Adipose tissue (tissue), 3 donors: Measurements from ENCODE around the gene SLC45A1. TPM values are rescaled to one million over a fixed set of nuclear protein-coding genes. Genes with fewer than 3 reads are reported as not detected.

ENCODE experiments used
- H3K27ac ChIP-seq: one replicate; pipeline ENCODE4 v1.5.1; 2013; ENCODE audit warnings: low read depth, low read length
- WGBS, 3 donors: extraction: QIAGEN DNeasy Blood & Tissue Kit; methylation state at CpG; one replicate each; pipeline ENCODE4 v1.1.7; 2013; 5-methylcytosine and 5-hydroxymethylcytosine counted together
- polyA plus RNA-seq, 3 donors: library from polyadenylated mRNA; stranded (reverse); fragments of 200-250 nt; gene quantifications; one replicate each; pipeline ENCODE4 v1.2.3, GENCODE V29; 2013
- donor health status: healthy with polysubstance abuse.
- donor health status: Bipolar disorder and iron deficiency.
- donor health status: healthy.

SLC45A1 gene
- polyA plus RNA-seq, 3 donors, result 0.78 to 1.5 (median 1.4) TPM

DNA sequence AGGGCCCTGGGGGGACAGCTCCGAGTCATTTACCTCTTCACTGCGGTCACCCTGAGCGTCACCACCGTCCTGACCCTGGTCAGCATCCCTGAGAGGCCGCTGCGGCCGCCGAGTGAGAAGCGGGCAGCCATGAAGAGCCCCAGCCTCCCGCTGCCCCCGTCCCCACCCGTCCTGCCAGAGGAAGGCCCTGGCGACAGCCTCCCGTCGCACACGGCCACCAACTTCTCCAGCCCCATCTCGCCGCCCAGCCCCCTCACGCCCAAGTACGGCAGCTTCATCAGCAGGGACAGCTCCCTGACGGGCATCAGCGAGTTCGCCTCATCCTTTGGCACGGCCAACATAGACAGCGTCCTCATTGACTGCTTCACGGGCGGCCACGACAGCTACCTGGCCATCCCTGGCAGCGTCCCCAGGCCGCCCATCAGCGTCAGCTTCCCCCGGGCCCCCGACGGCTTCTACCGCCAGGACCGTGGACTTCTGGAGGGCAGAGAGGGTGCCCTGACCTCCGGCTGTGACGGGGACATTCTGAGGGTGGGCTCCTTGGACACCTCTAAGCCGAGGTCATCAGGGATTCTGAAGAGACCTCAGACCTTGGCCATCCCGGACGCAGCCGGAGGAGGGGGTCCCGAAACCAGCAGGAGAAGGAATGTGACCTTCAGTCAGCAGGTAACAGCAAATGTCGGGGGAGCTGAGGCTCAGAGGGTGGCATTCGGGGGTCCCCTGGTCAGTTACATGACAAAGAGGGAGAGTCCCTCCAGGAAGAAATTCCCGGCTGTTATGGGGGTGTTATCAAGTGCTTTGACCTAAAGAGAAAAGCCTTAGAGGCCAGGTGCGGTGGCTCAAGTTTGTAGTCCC lies 12.6 kb downstream of the SLC45A1 start:
- WGBS, 3 donors, result 90 to 94% (median 91%) methylated on average over 45 to 47 of the region's 47 CpGs
- no peak overlapping the region for H3K27ac ChIP-seq

DNA sequence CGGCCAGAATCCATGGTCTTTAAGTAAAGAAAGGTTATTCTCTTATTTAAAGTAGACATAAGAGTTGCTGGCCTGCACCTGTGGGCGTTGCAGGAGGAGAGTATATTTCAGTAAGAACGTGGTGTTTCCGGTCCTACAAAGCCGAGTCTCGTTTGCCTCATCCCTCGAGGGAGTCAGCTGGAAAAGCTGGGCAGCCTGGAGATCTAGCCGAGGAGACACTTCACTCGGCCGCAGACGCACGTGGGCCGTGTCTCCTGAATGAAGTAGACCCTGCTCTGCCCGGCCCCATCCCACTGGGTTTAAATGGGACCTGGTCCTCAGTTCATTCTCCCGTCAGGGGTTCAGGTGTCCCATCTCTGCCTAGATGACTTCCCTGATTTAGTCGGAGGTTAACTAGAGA lies 14.9 kb downstream of the SLC45A1 start:
- H3K27ac ChIP-seq, result no peak overlapping the region
- 91 to 93% (median 91%) methylated on average over 16 of the region's 16 CpGs for WGBS, 3 donors

DNA sequence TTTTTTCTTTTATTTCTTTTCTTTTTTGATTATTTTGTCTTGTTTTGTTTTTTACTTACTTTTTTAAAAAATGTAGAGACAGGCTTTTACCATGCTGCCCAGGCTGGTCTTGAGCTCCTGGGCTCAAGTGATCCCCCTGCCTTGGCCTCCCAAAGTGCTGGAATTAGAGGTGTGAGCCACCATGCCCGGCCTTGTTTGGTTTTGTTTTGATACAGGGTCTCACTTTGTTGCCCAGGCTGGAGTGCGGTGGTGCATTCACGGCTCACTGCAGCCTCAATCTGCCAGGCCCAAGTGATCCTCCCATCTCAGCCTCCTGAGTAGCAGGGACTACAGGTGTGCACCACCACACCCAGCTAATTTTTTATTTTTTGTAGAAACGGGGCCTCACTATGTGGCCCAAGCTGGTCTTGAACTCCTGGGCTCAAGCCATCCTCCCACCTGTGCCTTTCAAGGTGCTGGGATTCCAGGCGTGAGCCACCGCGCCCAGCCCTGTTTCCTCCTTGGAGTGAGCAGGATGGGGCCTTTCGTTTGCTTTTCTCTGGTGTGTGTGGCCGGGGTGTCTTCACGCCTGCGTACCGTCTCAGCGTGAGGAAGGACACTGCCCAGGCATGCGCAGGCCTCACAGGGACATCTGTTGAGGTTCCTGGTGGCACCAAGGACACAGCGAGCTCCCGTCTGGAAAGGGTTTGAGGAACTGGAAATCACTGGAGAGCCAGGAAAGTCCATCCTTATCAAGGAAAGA lies 15.5 kb downstream of the SLC45A1 start:
- 82 to 95% (median 90%) methylated on average over 16 of the region's 16 CpGs for WGBS, 3 donors
- H3K27ac ChIP-seq, result no peak overlapping the region

DNA sequence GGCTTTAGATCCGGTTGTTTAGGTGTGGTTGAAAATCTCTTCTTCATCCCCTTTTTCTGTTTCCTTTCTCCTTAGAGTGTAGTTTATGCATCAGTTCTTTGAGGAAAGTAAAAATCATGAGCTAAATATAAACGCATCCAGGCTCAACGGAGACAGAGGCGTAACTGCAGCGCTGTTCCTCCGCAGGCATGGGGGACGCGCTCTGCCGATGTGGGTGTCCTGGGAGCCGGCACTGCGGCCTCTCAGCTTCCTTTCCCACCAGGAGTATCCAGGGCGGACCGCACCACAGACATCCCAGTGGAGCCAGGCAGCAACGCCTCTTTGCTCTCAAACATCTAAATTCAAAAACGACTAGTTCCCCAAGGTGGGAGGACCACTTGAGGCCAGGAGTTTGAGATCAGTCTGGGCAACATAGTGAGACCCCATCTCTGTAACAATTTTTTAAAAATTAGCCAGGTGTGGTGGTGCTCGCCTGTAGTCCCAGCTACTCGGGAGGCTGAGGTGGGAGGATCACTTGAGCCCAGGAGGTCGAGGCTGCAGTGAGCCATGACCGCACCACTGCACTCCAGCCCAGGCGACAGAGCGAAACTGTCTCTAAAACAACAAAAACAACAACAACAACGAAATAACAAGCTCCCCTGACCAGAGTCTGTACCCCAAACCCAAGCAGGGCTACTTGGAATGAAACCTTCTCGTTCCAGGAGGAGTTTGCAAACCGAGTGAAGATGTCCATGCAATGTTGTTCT lies 16.4 kb downstream of the SLC45A1 start:
- H3K27ac ChIP-seq, result no peak overlapping the region
- 90 to 92% (median 91%) methylated on average over 24 of the region's 24 CpGs for WGBS, 3 donors

DNA sequence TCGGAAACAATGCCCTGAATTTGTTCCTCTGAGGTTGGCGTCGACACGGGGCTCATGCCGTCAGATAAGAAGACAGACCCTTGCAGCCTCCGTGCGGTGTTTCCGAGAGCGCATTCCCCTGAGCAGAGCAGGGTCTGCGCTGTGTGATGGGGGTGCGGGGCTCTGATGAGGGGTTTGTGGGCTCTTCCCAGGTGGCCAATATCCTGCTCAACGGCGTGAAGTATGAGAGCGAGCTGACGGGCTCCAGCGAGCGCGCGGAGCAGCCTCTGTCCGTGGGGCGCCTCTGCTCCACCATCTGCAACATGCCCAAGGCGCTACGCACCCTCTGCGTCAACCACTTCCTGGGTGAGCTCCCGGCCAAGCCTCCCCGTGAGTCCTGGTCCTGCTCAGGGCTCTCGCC lies 17.3 kb downstream of the SLC45A1 start:
- WGBS, 3 donors, result 90 to 95% (median 94%) methylated on average over 27 of the region's 27 CpGs
- H3K27ac ChIP-seq, result no peak overlapping the region

DNA sequence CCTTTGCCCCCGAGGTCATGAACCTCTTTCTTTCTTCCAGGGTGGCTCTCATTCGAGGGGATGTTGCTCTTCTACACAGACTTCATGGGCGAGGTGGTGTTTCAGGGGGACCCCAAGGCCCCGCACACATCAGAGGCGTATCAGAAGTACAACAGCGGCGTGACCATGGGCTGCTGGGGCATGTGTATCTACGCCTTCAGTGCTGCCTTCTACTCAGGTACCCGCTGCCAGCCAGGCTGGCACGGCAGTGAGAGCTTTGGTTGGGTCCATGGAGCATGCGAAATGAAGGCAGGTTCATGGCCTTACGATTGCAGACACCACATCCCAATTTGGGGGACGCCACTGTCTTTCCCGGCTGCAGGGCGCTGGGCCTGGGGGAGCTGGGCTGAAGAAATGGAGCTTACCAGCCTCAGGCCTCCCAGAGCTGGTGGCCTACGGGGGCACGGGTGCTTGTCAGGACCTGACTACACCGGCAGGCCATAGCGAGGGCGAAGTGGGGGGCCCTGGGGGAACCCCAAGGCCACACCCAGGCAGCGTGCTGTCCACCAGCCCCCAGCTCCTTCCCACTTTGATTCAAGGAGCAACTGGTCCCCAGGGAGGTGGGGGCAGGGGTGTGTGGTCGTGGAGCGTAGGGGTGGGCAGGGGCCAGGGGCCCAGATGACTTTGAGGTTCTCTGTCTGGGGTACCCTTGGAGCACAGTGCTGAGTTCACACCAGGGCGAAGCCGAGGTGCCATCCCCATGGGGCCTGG lies 20.0 kb downstream of the SLC45A1 start:
- 92 to 95% (median 93%) methylated on average over 21 to 25 of the region's 25 CpGs for WGBS, 3 donors

DNA sequence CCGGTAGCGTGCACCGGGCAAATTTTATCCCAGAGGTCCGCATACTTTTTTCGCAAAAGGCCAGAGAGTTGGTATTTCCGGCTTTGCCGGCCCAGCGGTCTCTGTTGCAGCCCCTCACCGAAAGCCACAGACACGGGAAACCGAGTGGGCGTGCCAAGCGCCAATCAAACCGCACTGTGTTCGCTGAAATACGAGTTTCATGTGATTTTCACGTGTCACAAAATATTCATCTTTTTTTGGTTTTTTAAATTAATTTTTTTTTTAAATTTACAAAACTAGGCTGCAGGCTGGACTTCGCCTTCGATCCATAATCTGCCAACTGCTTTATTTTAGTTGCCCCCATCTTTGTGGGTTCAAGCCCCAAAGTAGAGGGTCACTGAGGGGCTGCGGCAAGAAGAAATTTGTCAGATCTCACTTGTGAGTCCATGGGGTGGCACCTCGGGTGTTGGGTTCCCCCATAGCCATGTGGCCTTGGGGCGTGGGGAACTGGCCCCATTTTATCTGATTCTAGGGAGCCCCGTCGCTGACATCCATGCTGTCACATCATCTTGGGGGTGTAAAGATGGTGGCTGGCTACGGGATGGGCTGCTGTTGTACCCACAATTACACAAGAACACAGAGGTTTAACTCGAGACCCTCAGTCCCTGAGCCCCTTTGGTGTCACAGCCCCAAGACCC lies 20.8 kb downstream of the SLC45A1 start:
- H3K27ac ChIP-seq, result no peak overlapping the region
- 90 to 95% (median 94%) methylated on average over 26 of the region's 26 CpGs for WGBS, 3 donors

More for the DNA sequence above, 20.0 kb downstream of the SLC45A1 start:
- H3K27ac ChIP-seq, result no peak overlapping the region

DNA sequence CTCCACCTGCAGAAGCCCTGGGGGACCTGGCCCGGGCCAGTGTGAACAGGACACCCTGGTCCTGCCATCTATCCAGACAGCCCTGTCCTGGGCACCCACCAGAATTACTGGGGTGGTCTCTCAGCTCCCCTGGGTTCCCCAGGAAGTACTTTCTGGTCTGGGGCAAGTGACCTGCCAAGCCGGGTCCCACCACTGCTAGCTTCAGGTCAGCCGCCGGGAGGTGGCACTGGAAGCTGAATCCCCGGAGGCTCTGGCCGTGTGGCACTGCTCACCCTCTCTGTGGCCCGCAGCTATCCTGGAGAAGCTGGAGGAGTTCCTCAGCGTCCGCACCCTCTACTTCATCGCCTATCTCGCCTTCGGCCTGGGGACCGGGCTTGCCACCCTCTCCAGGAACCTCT lies 21.3 kb downstream of the SLC45A1 start:
- H3K27ac ChIP-seq, result no peak overlapping the region
- WGBS, 3 donors, result 89 to 96% (median 96%) methylated on average over 13 of the region's 13 CpGs

DNA sequence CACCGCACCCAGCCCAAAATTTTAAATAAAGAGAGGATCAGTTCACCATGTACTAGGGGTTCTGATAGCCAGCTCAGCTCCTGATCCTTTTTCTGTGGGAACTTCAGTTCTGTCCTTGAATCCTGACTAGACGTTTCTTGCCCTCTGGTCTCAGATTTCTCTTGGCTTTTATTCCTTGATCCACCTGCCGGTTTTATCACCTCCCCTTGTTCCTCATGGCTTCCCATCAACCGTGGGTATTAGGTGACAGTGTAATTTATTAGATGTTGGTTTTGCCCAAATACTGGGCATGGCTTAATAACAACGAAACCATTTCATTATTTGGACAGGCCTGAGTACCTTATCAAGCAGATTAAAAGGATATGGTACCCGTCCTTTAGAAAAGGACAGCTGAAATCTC lies 22.5 kb downstream of the SLC45A1 start:
- WGBS, 3 donors, result 52 to 85% (median 85%) methylated on average over 6 of the region's 6 CpGs
- H3K27ac ChIP-seq, result no peak overlapping the region

DNA sequence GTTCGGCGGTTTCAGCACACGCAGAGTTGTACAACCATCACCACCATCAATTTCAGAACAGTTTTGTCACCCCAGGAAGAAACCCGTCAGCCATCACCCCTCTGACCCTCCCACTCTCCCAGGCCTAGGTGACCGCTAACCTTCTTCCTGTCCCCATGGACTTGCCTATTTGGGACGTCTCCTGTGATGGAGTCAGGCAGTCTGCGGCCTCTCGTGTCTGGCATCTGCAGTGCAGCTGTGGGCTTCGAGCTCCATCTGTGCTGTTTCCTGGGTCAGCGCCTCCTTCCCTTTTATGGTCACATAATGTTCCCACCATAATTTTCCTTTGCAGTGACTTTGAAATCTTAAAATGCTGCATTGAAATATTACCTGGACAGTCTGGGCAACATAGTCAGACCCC lies 24.4 kb downstream of the SLC45A1 start:
- WGBS, 3 donors, result 80 to 83% (median 81%) methylated on average over 10 of the region's 10 CpGs
- no peak overlapping the region for H3K27ac ChIP-seq

DNA sequence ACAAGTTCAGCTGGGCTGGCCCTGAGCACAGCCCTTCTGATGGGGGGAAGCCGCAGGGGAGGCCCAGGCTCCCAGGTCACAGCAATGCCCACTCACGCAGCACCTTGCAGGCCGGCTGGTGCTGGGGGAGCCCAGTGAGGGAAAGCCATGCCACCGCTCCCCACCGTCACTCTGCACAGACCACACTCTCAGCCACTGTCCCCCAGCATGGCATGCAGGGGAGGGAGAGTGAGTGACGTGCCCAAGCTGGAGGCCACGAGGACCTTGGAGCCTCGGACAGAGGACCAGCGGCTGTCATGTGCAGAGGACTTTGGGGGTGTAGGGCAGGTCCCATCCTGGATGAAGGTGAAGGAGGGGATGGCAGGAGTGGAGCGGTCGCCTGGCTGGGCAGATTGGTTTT lies 25.1 kb downstream of the SLC45A1 start:
- H3K27ac ChIP-seq, result peak overlapping the region; percentile 51
- 72 to 76% (median 74%) methylated on average over 11 of the region's 11 CpGs for WGBS, 3 donors

DNA sequence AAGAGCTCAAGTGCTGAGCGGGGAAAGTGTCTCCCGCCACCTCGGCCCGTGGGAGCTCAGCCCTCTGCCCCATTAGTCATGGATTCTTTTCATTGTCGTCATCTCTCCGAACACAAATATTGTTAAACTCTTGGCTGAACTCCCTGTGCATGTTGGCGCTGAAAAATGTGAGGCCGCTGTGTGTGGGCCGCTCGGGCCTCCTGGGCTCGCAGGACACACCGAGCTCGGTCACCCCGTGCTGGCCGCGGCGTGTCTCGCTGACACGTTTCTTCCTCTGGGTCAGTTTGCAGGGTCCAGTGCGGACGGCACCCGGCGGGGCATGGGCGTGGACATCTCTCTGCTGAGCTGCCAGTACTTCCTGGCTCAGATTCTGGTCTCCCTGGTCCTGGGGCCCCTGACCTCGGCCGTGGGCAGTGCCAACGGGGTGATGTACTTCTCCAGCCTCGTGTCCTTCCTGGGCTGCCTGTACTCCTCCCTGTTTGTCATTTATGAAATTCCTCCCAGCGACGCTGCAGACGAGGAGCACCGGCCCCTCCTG lies 25.6 kb downstream of the SLC45A1 start:
- peak overlapping the region; percentile 51 for H3K27ac ChIP-seq
- WGBS, 3 donors, result 43 to 53% (median 50%) methylated on average over 32 of the region's 32 CpGs

DNA sequence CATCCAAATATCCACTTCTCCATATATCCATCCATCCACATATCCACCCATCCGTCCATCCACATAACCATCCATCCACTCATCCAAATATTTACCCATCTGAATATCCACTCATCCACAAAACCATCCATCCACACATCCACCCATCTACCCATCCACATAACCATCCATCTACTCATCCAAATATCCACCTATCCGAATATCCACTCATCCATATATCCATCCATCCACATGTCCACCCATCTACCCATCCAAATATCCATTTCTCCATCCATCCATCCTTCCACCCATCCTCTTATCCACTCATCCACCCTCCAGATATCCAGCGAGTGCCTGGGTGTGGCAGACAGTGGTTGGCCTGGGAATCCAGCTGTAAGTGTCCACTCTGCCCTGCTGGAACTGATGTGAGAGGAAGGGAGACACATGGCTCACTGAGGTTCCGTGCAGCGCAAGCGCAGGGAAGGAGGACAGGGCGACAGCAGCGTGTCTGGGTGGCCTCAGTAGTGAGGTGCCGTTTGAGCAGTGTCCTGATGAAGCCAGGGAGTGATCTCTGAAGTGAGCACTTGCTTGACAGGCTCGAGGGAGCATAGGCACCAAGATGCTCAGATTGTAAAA lies 27.1 kb downstream of the SLC45A1 start:
- no peak overlapping the region for H3K27ac ChIP-seq
- WGBS, 3 donors, result 88 to 96% (median 96%) methylated on average over 10 of the region's 10 CpGs

DNA sequence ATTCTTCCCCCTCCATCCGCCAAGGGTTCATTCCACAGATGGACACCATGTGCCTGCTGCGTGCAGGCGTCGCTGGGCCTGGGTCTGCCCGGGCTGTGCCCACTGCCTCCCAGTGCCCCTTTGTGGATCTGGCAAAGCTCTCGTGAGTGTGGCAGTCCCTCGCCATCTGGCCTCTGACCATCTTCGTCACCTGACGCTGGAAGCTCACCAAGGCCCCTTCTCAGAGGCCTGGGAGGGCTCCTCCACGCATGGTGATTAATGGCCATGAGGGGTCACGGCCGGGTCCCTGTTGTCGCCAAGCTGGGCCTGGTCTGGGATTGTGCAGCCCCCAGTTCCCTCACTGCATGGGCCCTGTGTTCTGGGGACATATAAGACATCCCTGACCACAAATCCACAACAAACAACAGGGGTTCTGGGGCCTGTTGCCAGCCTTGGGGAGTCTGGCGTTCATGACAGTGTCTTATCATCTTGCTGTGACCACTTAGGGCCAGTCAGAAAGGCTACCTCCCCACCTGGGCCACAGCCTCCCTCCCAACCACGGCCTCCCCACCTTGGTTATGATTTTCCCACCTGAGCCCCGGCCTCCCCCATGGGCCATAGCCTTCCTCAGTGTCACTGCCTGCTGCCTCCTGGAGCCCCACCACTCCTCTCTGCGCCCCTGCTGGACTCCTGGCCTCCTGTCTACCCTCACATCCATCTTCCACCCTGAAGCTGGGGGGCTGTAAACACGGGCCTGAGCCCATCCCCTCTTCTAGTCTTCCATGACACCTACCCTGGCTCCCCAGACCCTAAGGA lies 27.9 kb downstream of the SLC45A1 start:
- 83 to 93% (median 92%) methylated on average over 18 of the region's 18 CpGs for WGBS, 3 donors

DNA sequence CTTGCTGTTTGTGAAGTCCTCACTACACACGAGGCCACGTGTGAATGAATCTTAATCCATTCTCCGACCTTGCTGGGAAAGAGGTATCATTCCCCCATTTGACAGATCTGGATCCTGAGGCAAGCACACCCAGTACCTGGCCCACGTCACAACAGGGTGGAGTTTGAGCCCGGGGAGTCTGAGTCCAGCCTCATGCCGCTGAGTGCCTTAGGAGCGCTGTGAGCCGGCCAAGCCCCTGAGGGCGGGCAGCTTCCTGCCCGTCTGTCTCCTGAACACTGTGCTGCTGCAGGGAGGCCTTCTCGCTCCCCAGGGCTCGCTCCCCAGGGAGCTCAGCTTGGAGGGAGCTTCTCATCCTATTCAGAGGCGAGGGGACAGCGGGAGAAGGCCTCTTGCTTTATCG lies 29.7 kb downstream of the SLC45A1 start:
- H3K27ac ChIP-seq, result no peak overlapping the region
- 73 to 75% (median 74%) methylated on average over 15 of the region's 15 CpGs for WGBS, 3 donors

More for the DNA sequence above, 27.9 kb downstream of the SLC45A1 start:
- H3K27ac ChIP-seq, result no peak overlapping the region

DNA sequence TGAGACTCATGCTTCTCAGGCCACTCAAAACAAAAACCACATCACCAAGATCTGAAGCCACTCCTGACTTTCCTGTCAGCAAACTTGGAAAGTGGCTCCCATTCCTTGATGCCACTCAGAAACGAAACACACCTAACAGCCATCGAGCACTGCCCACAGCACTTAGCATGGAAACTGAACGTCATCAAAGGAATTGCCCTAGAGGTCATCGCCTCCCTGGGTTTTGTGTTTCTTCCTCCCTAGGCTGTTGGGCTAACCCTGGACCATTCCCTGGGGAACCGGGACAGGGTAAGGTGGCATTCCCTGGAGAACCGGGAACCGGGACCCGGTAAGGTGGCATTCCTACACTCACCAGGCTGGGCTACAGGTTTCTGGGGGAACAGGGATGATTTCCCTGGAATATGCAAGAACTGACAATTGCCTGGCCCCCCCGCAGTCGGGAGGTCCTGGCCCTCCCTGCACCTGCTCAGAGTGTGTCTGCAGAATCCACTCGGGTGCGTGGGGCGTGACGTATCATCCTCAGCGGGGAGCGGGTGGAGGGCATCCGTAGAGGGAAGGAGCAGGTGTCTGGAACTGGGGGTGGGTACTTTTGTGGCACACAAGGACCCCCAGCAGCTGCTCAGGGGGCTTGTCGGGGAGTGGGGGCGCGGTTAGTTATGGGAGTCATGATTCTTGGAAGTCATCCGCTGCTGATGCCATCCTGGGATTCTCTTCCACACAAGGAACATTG lies 30.3 kb downstream of the SLC45A1 start:
- 73 to 85% (median 81%) methylated on average over 21 of the region's 21 CpGs for WGBS, 3 donors

More for the DNA sequence above, 30.3 kb downstream of the SLC45A1 start:
- H3K27ac ChIP-seq, result no peak overlapping the region
